Right cardiac atrium (tissue), 5 donors: ENCODE results near the gene ABCC5. TPM values are rescaled to one million over a fixed set of nuclear protein-coding genes. Genes with fewer than 3 reads are reported as not detected.

Experiments used
- ATAC-seq, 2 donors: fragments of 200-7000 bp; cut with Tn5 transposase; one replicate each; pipeline versions ENCODE4 v1.8.0 to v1.9.1; 2020; ENCODE audit warnings: moderate library complexity in 2 of 2, mild to moderate bottlenecking in 1 of 2
- DNase-seq, 3 donors: peaks; one replicate each; pipeline ENCODE4 v3.0.0-alpha.2; 2020
- H3K27ac ChIP-seq: one replicate; pipeline ENCODE4 v1.5.1; 2013; ENCODE audit warnings: mild to moderate bottlenecking, low read length, control low read depth, moderate library complexity
- H3K27me3 ChIP-seq: one replicate; pipeline ENCODE4 v1.6.1; 2013; ENCODE audit not compliant: control insufficient read depth, insufficient read depth
- H3K4me1 ChIP-seq: one replicate; pipeline ENCODE4 v1.6.1; 2013; ENCODE audit warnings: low read length; ENCODE audit not compliant: control insufficient read depth, insufficient read depth
- H3K4me3 ChIP-seq: one replicate; pipeline ENCODE4 v1.5.1; 2013; ENCODE audit warnings: low read length, control low read depth
- H3K9me3 ChIP-seq: one replicate; pipeline ENCODE4 v1.6.1; 2013; ENCODE audit warnings: low read length; ENCODE audit not compliant: control insufficient read depth
- WGBS: extraction: QIAGEN DNeasy Blood & Tissue Kit; methylation state at CpG from one replicate; pipeline ENCODE4 v1.1.7; 2013; 5-methylcytosine and 5-hydroxymethylcytosine counted together
- intact Hi-C, 4 donors: fragments of 100-400 bp; cut with DNase I; formaldehyde crosslinking; loops; one replicate each; pipeline versions ENCODE4 v1.11.0 to v1.14.0; 2022 to 2023
- polyA plus RNA-seq: library from polyadenylated mRNA; stranded (reverse); fragments of 200-250 nt; gene quantifications from one replicate; pipeline ENCODE4 v1.2.3, GENCODE V29; 2013
- total RNA-seq, 4 donors: library from RNA; stranded (reverse); fragmentation: NEBNext Ultra II Directional; extraction: Animal tissue kit (Norgen Biotek cat#: 25700); gene quantifications; one replicate each; pipeline ENCODE4 v1.2.1, GENCODE V29; 2021
- donor health status: healthy with polysubstance abuse.
- donor health status: DM: no; HTN: yes; CAD: no.
- donor health status: DM: no; HTN: no; CAD: no.
- donor health status: DM: no; HTN: yes; CAD: no; lungs with severe emphysema.
- donor health status: DM: yes; HTN: yes; CAD: no.

Gene ABCC5
- total and polyA plus RNA-seq, 5 donors = 28.9 to 60.7 (median 48.0) TPM

DNA sequence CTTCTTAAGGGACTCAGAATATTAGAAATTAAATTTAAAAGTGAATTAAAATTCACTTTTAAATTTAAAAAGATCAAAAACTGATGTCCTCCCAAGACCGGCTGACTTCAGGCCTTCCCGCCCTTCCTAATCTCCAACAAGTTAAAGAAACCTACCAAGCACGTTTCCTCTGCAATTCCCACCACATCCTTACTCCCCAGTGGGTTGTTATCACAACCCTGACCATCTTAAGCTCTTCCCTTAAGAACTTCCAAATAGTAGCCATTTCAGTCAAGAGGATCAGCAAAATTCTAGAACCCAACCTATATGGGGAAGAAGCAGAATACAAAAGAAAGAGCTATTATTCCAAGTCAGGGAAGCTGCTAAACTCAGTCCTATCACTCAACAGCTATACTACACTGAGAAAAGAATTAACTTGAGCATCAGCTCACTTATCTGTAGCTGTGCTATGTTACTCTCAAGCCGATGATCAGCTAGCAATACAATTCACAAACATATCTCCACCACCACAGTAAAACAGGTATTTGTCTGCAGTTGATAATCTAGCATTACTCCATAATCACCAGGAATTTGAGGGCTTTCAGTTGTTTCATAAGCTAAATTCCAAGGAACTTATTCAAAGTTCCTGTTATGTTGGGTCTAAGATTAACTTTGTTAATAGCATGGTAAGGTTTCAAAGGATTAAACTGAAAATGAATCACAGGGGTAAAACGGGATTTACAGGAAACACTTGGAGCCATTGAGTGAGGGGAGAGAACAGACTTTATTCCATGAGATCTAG, 14.3 kb downstream of the ABCC5 start:
- 68% methylated on average over 5 of the region's 5 CpGs for WGBS
- peaks cover 3% of the 10 kb centered on the region for H3K4me1 ChIP-seq

GRCh38 chr3:184002469-184002868, 15.2 kb downstream of the ABCC5 start:
- no peaks in the 10 kb centered on the region for H3K27me3 ChIP-seq
- H3K9me3 ChIP-seq = no peaks in the 10 kb centered on the region
- DNase-seq (peak in 2 of 3 donors; percentile 67), ATAC-seq (peak; percentile 31 to 69)
- no peak overlapping the region for H3K4me3 ChIP-seq
- WGBS = 70% methylated on average over 11 of the region's 11 CpGs
- H3K27ac ChIP-seq = peak overlapping the region; percentile 43
- peaks cover 3% of the 10 kb centered on the region for H3K4me1 ChIP-seq
- intact Hi-C loops = loop anchor here in 1 of 4 donors (10.0 kb wide), 1 partner anchor 98 kb away; no protein-coding TSS in a partner anchor

More for the DNA sequence above, 14.3 kb downstream of the ABCC5 start:
- Histone ChIP-seq H3K27ac (no peak overlapping the region), H3K27me3 (no peaks in the 10 kb centered on the region), H3K4me3 (no peak overlapping the region), H3K9me3 (no peaks in the 10 kb centered on the region)
- ATAC-seq = no peak
- intact Hi-C loops = loop anchor here in 1 of 4 donors (10.0 kb wide), 1 partner anchor 99 kb away; no protein-coding TSS in a partner anchor
- DNase-seq = no peak

- no peak overlapping the region for H3K4me3 ChIP-seq
- no peak for ATAC-seq
- peaks cover 3% of the 10 kb centered on the region for H3K4me1 ChIP-seq
- intact Hi-C loops = loop anchor here in 1 of 4 donors (10.0 kb wide), 1 partner anchor 97 kb away; no protein-coding TSS in a partner anchor
- WGBS = 65% methylated on average over 3 of the region's 3 CpGs
- no peak for DNase-seq
- H3K27me3 ChIP-seq = no peaks in the 10 kb centered on the region
- no peak overlapping the region for H3K27ac ChIP-seq
- H3K9me3 ChIP-seq = no peaks in the 10 kb centered on the region
Measured at GRCh38 chr3:184001761-184002160, 15.9 kb downstream of the ABCC5 start.

GRCh38 chr3:183991403-183991802, 26.3 kb downstream of the ABCC5 start:
- ATAC-seq = no peak
- 91% methylated on average over 5 of the region's 5 CpGs for WGBS
- intact Hi-C loops = no loop called here

DNA sequence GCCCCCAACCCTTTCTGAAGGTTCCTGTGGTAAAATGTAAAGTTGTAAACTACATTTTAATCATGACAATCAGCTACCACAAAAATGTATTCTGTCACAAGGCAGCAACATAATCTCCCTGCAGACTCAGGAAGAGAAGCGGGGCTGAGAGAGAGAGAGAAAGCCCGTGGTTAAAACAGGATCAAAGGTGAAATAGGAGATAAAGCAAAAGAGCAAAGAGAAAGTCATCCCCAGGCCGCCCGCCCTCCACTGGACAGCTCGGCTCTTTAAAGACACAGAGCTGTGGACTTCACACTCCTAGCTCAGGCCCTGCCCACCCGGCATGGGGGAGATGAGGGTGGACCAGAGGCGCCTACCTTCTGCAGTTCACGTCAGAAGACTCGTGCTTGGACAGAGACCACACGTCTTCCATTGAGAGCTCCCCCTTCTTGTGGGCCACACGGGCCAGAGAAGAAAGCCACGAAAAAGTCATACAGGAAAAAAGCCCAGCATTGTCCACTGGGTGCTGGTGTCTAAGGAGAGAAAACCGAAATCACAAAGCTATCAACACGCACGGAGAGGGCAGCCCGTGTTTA, 29.4 kb downstream of the ABCC5 start:
- ATAC-seq = peak in 1 of 2 donors; percentile 19
- Histone ChIP-seq H3K9me3 (no peaks in the 10 kb centered on the region), H3K4me1 (no peaks in the 10 kb centered on the region), H3K27me3 (no peaks in the 10 kb centered on the region), H3K27ac (no peak overlapping the region), H3K4me3 (no peak overlapping the region)
- intact Hi-C loops = no loop called here
- DNase-seq = no peak
- 84% methylated on average over 16 of the region's 16 CpGs for WGBS

More at GRCh38 chr3:183991403-183991802, 26.3 kb downstream of the ABCC5 start:
- H3K4me3 ChIP-seq = no peak overlapping the region
- no peak for DNase-seq
- no peaks in the 10 kb centered on the region for H3K4me1 ChIP-seq
- no peaks in the 10 kb centered on the region for H3K27me3 ChIP-seq
- H3K9me3 ChIP-seq = no peaks in the 10 kb centered on the region
- H3K27ac ChIP-seq = no peak overlapping the region

DNA sequence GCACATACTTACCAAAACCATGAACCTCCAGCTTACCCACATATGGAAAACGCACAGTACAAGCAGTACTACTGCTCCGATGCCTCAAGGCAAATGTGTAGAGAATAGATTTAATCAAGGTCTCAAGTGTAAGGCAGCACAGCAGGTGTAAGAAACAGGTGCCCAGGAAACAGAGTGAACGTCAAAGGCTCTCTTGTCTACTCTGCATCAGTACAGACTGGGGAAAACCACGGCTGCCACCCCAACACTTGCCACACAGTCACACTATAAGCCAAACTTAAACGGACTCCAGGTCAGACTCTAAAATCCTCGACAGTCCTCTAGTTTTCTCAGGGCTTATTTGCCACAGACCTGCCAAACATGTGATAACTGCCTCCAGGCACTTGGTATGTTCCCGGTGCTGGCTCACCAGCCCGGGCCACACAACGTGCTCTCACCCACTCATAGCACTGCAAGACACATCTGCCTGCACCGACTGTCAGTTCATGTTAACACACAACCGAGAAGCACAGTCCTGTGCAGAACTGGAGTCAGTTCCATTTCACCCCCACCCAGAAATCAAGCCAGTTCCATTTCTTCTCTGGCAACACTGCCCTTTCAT, 30.6 kb downstream of the ABCC5 start:
- H3K4me1 ChIP-seq = no peaks in the 10 kb centered on the region
- no peak for DNase-seq
- intact Hi-C loops = no loop called here
- H3K4me3 ChIP-seq = no peak overlapping the region
- H3K27me3 ChIP-seq = no peaks in the 10 kb centered on the region
- ATAC-seq = no peak
- no peak overlapping the region for H3K27ac ChIP-seq
- 87% methylated on average over 11 of the region's 11 CpGs for WGBS
- no peaks in the 10 kb centered on the region for H3K9me3 ChIP-seq

- H3K27me3 ChIP-seq = no peaks in the 10 kb centered on the region
- H3K4me3 ChIP-seq = no peak overlapping the region
- no peaks in the 10 kb centered on the region for H3K4me1 ChIP-seq
- H3K9me3 ChIP-seq = no peaks in the 10 kb centered on the region
- DNase-seq (no peak), ATAC-seq (no peak)
- WGBS = 84% methylated on average over 11 of the region's 11 CpGs
- intact Hi-C loops = no loop called here
- H3K27ac ChIP-seq = no peak overlapping the region
Measured at GRCh38 chr3:183984749-183985729, 32.6 kb downstream of the ABCC5 start.

DNA sequence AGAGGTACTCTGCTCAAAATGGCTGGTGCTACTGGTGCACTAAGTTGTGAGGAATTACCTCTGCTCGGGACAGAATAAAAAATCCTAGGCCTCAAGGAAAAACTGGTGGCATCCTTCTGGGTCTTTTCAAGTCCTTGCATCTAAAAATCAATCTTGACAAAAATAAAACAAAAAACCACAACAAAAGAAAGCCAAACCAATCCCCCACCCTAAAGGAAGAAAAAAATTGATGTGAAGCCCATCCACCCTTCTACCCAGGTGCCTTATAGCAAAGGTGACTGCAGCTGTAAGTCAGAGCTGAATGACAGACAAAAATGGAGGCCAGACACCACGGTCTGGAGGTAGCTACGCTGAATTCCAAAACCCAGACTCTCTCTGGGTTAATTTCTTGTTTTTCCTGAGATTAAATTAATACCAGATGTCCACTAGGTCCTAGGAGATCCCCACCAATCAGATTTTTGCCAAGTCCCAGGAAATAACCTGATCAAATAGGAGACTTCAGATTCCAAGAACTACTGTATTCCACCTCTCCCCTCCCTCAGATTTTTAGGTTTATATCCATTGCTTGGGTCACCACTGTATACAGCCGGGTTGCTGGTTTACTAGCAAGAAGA, 33.5 kb downstream of the ABCC5 start:
- Histone ChIP-seq H3K4me3 (no peak overlapping the region), H3K27me3 (no peaks in the 10 kb centered on the region), H3K27ac (no peak overlapping the region), H3K4me1 (no peaks in the 10 kb centered on the region), H3K9me3 (no peaks in the 10 kb centered on the region)
- DNase-seq (no peak), ATAC-seq (no peak)
- intact Hi-C loops = no loop called here
- 89% methylated on average over 4 of the region's 4 CpGs for WGBS

GRCh38 chr3:183981990-183982644, 35.6 kb downstream of the ABCC5 start:
- DNase-seq (no peak), ATAC-seq (no peak)
- Histone ChIP-seq H3K4me1 (no peaks in the 10 kb centered on the region), H3K27me3 (no peaks in the 10 kb centered on the region), H3K4me3 (no peak overlapping the region), H3K27ac (no peak overlapping the region), H3K9me3 (no peaks in the 10 kb centered on the region)
- intact Hi-C loops = no loop called here
- WGBS = 87% methylated on average over 6 of the region's 6 CpGs

- H3K4me3 ChIP-seq = no peak overlapping the region
- no peak overlapping the region for H3K27ac ChIP-seq
- H3K9me3 ChIP-seq = no peaks in the 10 kb centered on the region
- no peak for DNase-seq
- no peaks in the 10 kb centered on the region for H3K27me3 ChIP-seq
- ATAC-seq = no peak
- intact Hi-C loops = no loop called here
- WGBS = 94% methylated on average over 4 of the region's 4 CpGs
- no peaks in the 10 kb centered on the region for H3K4me1 ChIP-seq
Measured at GRCh38 chr3:183980403-183980802, 37.3 kb downstream of the ABCC5 start.
